HCT116 (cell line): Measurements from ENCODE around the gene VPS4B. TPM values are rescaled to one million over a fixed set of nuclear protein-coding genes. Genes with fewer than 3 reads are reported as not detected.

Experiments used
- ATAC-seq: fragments of 200-7000 bp; cut with Tn5 transposase; 2 replicates; pipeline ENCODE4 v1.9.1; 2020; ENCODE audit warnings: mild to moderate bottlenecking, moderate library complexity
- BruUV-seq: library from RNA; stranded (reverse); fragments of 400-500 nt; replicated peaks from 2 replicates; lab custom pipeline; 2021; lab: Mats Ljungman, UMichigan
- CTCF ChIA-PET: fragments of 300-600 bp; sonication (Branson Sonifier 250); formaldehyde crosslinking; loops from one replicate; lab custom pipeline; 2021; ENCODE audit warnings: antibody characterized with exemption; lab: Charles Lee
- POLR2A ChIA-PET: fragments of 300-600, 350-600 bp; sonication (Branson Sonifier 250); formaldehyde crosslinking; loops from one replicate; lab custom pipeline; 2021; ENCODE audit warnings: antibody characterized with exemption; lab: Charles Lee
- RAD21 ChIA-PET, 2 experiments: fragments of 300-600 bp; sonication (Branson Sonifier 250); formaldehyde crosslinking; loops; one replicate each; lab custom pipeline; 2023; ENCODE audit warnings: low total read pairs in 2 of 2; ENCODE audit not compliant: uncharacterized antibody in 2 of 2, unreplicated experiment in 2 of 2, low non-redundant PET in 1 of 2; lab: Charles Lee
- DNase-seq: peaks from one replicate; pipeline ENCODE4 v3.0.0-alpha.2; 2010; ENCODE audit warnings: low read depth, low spot score
- H2AFZ ChIP-seq: fragments of 200-600 bp; shearing (Covaris generic), sonication (generic); 2 replicates; pipeline ENCODE4 v1.6.1; 2017; ENCODE audit warnings: low read depth, mixed run types, mixed read lengths, antibody characterized with exemption, low read length; ENCODE audit not compliant: poor library complexity, severe bottlenecking
- H3K27ac ChIP-seq: 2 replicates; pipeline ENCODE4 v1.5.1; 2012; ENCODE audit warnings: low read depth, low read length
- H3K27me3 ChIP-seq: fragments of 200-600 bp; sonication (generic); 2 replicates; pipeline ENCODE4 v1.6.1; 2016; ENCODE audit warnings: mixed run types, low read length, mixed read lengths; ENCODE audit not compliant: insufficient read depth
- H3K36me3 ChIP-seq, 2 experiments: fragments of 200-500 bp in 1 of 2; fragments of 200-600 bp in 1 of 2; sonication (Bioruptor generic) in 1 of 2; sonication (generic) in 1 of 2; 2 replicates each; pipeline versions ENCODE4 v1.5.1 to v1.6.1; 2014 to 2016; ENCODE audit warnings: low read length in 2 of 2, inconsistent platforms in 1 of 2, mixed read lengths in 1 of 2, mixed run types in 1 of 2; ENCODE audit not compliant: insufficient read depth in 2 of 2, control insufficient read depth in 1 of 2
- H3K4me1 ChIP-seq, 2 experiments: fragments of 200-600 bp in 1 of 2; sonication (generic) in 1 of 2; 2 replicates each; pipeline versions ENCODE4 v1.5.1 to v1.6.1; 2012 to 2017; ENCODE audit warnings: low read length in 2 of 2, inconsistent platforms in 1 of 2, mild to moderate bottlenecking in 1 of 2, mixed read lengths in 1 of 2, mixed run types in 1 of 2, moderate library complexity in 1 of 2; ENCODE audit not compliant: insufficient read depth in 2 of 2, control insufficient read depth in 1 of 2
- H3K4me2 ChIP-seq: fragments of 200-600 bp; sonication (generic); 2 replicates; pipeline ENCODE4 v1.6.1; 2017; ENCODE audit warnings: mixed run types, low read length, mixed read lengths
- H3K4me3 ChIP-seq, 2 experiments: fragments of 200-600 bp in 1 of 2; sonication (generic) in 1 of 2; replicated peaks in 1 of 2; 2 replicates each; pipeline ENCODE4 v1.5.1; 2011 to 2016; ENCODE audit warnings: low read length in 2 of 2, control low read depth in 1 of 2, low read depth in 1 of 2, mild to moderate bottlenecking in 1 of 2, mixed read lengths in 1 of 2, mixed run types in 1 of 2
- H3K79me2 ChIP-seq: fragments of 200-600 bp; sonication (generic); 2 replicates; pipeline ENCODE4 v1.6.1; 2017; ENCODE audit warnings: mild to moderate bottlenecking, mixed run types, low read length, moderate library complexity, mixed read lengths; ENCODE audit not compliant: insufficient read depth
- H3K9ac ChIP-seq: fragments of 200-600 bp; sonication (generic); 2 replicates; pipeline ENCODE4 v1.6.1; 2016; ENCODE audit warnings: low read length, mixed read lengths
- H3K9me2 ChIP-seq: fragments of 200-600 bp; sonication (generic), shearing (Covaris generic); 2 replicates; pipeline ENCODE4 v1.6.1; 2017; ENCODE audit warnings: mixed run types, mild to moderate bottlenecking, moderate library complexity; ENCODE audit not compliant: insufficient read depth
- H3K9me3 ChIP-seq, 2 experiments: fragments of 200-500 bp in 1 of 2; fragments of 200-600 bp in 1 of 2; sonication (Bioruptor generic) in 1 of 2; sonication (generic) in 1 of 2; 2 replicates each; pipeline ENCODE4 v1.6.1; 2014 to 2017; ENCODE audit warnings: low read length in 2 of 2, mixed read lengths in 2 of 2, inconsistent platforms in 1 of 2, low read depth in 1 of 2, mild to moderate bottlenecking in 1 of 2, mixed run types in 1 of 2, moderate library complexity in 1 of 2; ENCODE audit not compliant: control insufficient read depth in 1 of 2, insufficient read depth in 1 of 2
- H4K20me1 ChIP-seq: fragments of 200-600 bp; sonication (generic), shearing (Covaris generic); 2 replicates; pipeline ENCODE4 v1.6.1; 2017; ENCODE audit warnings: mixed run types, mild to moderate bottlenecking, moderate library complexity; ENCODE audit not compliant: insufficient read depth
- EGR1 ChIP-seq: IDR thresholded peaks from 2 replicates; pipeline ENCODE4 v1.6.1; 2012; ENCODE audit warnings: low read depth
- ELF1 ChIP-seq: IDR thresholded peaks from 2 replicates; pipeline ENCODE4 v1.6.1; 2012; ENCODE audit warnings: low read depth, borderline replicate concordance
- SP1 ChIP-seq: IDR thresholded peaks from 2 replicates; pipeline ENCODE4 v1.6.1; 2012; ENCODE audit warnings: low read depth
- SRF ChIP-seq: IDR thresholded peaks from 2 replicates; pipeline ENCODE4 v1.6.1; 2012; ENCODE audit warnings: low read depth
- TCF7L2 ChIP-seq: IDR thresholded peaks from 2 replicates; pipeline ENCODE4 v1.7.0; 2011; ENCODE audit warnings: borderline replicate concordance, inconsistent platforms; ENCODE audit not compliant: insufficient read depth, insufficient read length; ENCODE audit errors: extremely low read depth
- ZFX ChIP-seq: fragments of 450-650 bp; IDR thresholded peaks from 2 replicates; pipeline ENCODE4 v1.6.1; 2017
- ZNF274 ChIP-seq: fragments of 200-500 bp; sonication (Bioruptor generic); IDR thresholded peaks from 2 replicates; pipeline ENCODE4 v1.6.1; 2014; ENCODE audit warnings: mild to moderate bottlenecking, low read depth, low read length, inconsistent platforms
- intact Hi-C: fragments of 100-400 bp; cut with micrococcal nuclease; formaldehyde crosslinking; loops from 2 replicates; pipeline ENCODE4 v1.10.0; 2022
- total RNA-seq: library from RNA; stranded (reverse); gene quantifications from one replicate; pipeline ENCODE4 v1.2.1, GENCODE V29; 2021; ENCODE audit not compliant: unreplicated experiment
- TF ChIP-seq, protein P1 (sequence below): IDR thresholded peaks from 2 replicates; pipeline ENCODE4 v1.6.1; 2012; ENCODE audit warnings: low read depth
- TF ChIP-seq, protein P2 (sequence below): IDR thresholded peaks from 2 replicates; pipeline ENCODE4 v1.6.1; 2011; ENCODE audit warnings: mild to moderate bottlenecking, low read length, moderate library complexity; ENCODE audit not compliant: insufficient replicate concordance; ENCODE audit errors: extremely low read depth
- TF ChIP-seq, protein P3 (sequence below): IDR thresholded peaks from 2 replicates; pipeline ENCODE4 v1.6.1; 2012

Gene VPS4B
- total RNA-seq, 1 experiment from 2014 or later = 68.3 TPM

DNA sequence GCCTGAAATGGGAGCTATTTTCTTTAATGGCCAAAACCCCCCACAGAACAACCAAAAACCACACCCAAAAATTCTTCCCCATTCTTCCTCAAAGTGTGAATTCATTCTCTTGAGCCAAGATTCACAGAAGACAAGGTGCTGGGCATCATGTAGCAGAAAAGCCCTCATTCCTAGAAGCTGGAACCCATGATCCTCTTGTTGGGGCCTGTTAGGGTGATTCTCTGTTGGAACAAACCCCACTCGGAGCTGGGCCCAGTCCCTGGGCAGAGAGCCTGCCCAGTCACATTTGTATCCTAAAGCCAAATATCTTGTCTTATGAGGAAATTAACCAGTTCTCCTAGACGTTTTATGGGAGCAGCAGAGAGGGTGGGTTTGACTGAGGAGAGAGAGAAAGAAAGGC lies 22.8 kb upstream of the VPS4B start:
- no peak overlapping the region for H2AFZ ChIP-seq
- POLR2A ChIA-PET = interaction anchor here (0.7 kb wide), 1 partner anchor 34 kb away, joined by 3 read pairs; no protein-coding TSS in a partner anchor

More for the DNA sequence above, 22.8 kb upstream of the VPS4B start:
- BruUV-seq = no TSS peak
- ChIA-PET CTCF (no interaction called here), RAD21 (no interaction called here)
- Histone ChIP-seq H3K4me1 (no peaks in the 10 kb centered on the region), H3K9me3 (no peaks in the 10 kb centered on the region), H3K27ac (no peak overlapping the region), H3K27me3 (no peaks in the 10 kb centered on the region), H3K79me2 (no peaks in the 10 kb centered on the region), H3K9ac (no peak overlapping the region), H4K20me1 (no peaks in the 10 kb centered on the region), H3K4me3 (no peak overlapping the region), H3K9me2 (no peaks in the 10 kb centered on the region), H3K36me3 (no peaks in the 10 kb centered on the region), H3K4me2 (no peak overlapping the region)
- TF ChIP-seq ELF1 (no peak), SRF (no peak), TCF7L2 (no peak), ZNF274 (no peak), EGR1 (no peak), ZFX (no peak), SP1 (no peak)
- TF ChIP-seq, protein P1, sequence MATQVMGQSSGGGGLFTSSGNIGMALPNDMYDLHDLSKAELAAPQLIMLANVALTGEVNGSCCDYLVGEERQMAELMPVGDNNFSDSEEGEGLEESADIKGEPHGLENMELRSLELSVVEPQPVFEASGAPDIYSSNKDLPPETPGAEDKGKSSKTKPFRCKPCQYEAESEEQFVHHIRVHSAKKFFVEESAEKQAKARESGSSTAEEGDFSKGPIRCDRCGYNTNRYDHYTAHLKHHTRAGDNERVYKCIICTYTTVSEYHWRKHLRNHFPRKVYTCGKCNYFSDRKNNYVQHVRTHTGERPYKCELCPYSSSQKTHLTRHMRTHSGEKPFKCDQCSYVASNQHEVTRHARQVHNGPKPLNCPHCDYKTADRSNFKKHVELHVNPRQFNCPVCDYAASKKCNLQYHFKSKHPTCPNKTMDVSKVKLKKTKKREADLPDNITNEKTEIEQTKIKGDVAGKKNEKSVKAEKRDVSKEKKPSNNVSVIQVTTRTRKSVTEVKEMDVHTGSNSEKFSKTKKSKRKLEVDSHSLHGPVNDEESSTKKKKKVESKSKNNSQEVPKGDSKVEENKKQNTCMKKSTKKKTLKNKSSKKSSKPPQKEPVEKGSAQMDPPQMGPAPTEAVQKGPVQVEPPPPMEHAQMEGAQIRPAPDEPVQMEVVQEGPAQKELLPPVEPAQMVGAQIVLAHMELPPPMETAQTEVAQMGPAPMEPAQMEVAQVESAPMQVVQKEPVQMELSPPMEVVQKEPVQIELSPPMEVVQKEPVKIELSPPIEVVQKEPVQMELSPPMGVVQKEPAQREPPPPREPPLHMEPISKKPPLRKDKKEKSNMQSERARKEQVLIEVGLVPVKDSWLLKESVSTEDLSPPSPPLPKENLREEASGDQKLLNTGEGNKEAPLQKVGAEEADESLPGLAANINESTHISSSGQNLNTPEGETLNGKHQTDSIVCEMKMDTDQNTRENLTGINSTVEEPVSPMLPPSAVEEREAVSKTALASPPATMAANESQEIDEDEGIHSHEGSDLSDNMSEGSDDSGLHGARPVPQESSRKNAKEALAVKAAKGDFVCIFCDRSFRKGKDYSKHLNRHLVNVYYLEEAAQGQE = no peak
- TF ChIP-seq, protein P2, sequence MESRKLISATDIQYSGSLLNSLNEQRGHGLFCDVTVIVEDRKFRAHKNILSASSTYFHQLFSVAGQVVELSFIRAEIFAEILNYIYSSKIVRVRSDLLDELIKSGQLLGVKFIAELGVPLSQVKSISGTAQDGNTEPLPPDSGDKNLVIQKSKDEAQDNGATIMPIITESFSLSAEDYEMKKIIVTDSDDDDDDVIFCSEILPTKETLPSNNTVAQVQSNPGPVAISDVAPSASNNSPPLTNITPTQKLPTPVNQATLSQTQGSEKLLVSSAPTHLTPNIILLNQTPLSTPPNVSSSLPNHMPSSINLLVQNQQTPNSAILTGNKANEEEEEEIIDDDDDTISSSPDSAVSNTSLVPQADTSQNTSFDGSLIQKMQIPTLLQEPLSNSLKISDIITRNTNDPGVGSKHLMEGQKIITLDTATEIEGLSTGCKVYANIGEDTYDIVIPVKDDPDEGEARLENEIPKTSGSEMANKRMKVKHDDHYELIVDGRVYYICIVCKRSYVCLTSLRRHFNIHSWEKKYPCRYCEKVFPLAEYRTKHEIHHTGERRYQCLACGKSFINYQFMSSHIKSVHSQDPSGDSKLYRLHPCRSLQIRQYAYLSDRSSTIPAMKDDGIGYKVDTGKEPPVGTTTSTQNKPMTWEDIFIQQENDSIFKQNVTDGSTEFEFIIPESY = no peak
- TF ChIP-seq, protein P3, sequence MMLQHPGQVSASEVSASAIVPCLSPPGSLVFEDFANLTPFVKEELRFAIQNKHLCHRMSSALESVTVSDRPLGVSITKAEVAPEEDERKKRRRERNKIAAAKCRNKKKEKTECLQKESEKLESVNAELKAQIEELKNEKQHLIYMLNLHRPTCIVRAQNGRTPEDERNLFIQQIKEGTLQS = no peak
- no peak for DNase-seq
- ATAC-seq = no peak
- intact Hi-C loops = no loop called here
